Stomach (tissue), 4 donors: Measurements from ENCODE around the gene RANBP10.

Experiments used
- EP300 ChIP-seq: sonication (generic); formaldehyde crosslinking; IDR thresholded peaks from one replicate; pipeline ENCODE4 v1.6.1; 2017; ENCODE audit warnings: antibody characterized with exemption
- POLR2A ChIP-seq, 4 donors: fragments of 450-650 bp; IDR thresholded peaks; one replicate each; pipeline ENCODE4 v1.6.1; 2016; ENCODE audit warnings: antibody characterized with exemption in 4 of 4, control low read depth in 2 of 4, mild to moderate bottlenecking in 1 of 4, moderate library complexity in 1 of 4
- POLR2AphosphoS5 ChIP-seq, 3 donors: sonication (generic); formaldehyde crosslinking; IDR thresholded peaks; one replicate each; pipeline ENCODE4 v1.6.1; 2016; ENCODE audit warnings: antibody characterized with exemption in 3 of 3
- TF ChIP-seq, protein P1 (sequence below), 7 experiments: fragments of 450-650 bp in 4 of 7; fragments of 200-600 bp in 3 of 7; sonication (generic) in 3 of 7; IDR thresholded peaks; one replicate each; pipeline ENCODE4 v1.5.1; 2016 to 2019; ENCODE audit warnings: antibody characterized with exemption in 7 of 7, control low read depth in 2 of 7, mild to moderate bottlenecking in 1 of 7

DNA sequence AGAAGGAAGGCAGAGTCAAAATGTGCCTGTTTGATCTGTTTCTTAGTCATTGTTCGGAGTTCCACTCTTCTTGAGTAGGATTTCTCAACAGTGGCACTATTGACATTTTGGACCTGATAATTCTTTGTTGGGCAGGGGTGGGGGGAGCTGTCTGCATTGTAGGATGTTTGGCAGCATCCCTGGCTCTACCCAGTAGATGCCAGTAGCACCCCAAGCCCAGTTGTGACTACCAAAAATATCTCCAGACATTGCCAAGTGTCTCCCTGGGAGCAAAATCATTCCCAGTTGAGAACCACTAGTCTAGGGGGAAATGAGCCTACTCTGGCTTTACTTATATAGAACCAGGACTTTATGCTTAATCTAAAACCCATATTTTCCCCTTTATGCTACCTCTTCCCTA, 86.1 kb downstream of the RANBP10 start:
- TF ChIP-seq, protein P1, sequence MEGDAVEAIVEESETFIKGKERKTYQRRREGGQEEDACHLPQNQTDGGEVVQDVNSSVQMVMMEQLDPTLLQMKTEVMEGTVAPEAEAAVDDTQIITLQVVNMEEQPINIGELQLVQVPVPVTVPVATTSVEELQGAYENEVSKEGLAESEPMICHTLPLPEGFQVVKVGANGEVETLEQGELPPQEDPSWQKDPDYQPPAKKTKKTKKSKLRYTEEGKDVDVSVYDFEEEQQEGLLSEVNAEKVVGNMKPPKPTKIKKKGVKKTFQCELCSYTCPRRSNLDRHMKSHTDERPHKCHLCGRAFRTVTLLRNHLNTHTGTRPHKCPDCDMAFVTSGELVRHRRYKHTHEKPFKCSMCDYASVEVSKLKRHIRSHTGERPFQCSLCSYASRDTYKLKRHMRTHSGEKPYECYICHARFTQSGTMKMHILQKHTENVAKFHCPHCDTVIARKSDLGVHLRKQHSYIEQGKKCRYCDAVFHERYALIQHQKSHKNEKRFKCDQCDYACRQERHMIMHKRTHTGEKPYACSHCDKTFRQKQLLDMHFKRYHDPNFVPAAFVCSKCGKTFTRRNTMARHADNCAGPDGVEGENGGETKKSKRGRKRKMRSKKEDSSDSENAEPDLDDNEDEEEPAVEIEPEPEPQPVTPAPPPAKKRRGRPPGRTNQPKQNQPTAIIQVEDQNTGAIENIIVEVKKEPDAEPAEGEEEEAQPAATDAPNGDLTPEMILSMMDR (IDR thresholded peaks at IDR 0.05): no peak
- TF ChIP-seq POLR2AphosphoS5 (IDR thresholded peaks at IDR 0.05): no peak
- no peak for TF ChIP-seq POLR2A (IDR thresholded peaks at IDR 0.05)
- TF ChIP-seq EP300: no peak
